Dedifferentiated amniotic fluid mesenchymal stem cell (primary cell): ENCODE data around the gene PGAP1.

Source experiments
- DNase-seq: peaks from one replicate; pipeline ENCODE4 v3.0.0-alpha.2; 2016; ENCODE audit errors: extremely low spot score

PGAP1 gene

GRCh38 chr2:196891136-196891535 lies 35.4 kb downstream of the PGAP1 start:
- DNase-seq, result no peak

DNA sequence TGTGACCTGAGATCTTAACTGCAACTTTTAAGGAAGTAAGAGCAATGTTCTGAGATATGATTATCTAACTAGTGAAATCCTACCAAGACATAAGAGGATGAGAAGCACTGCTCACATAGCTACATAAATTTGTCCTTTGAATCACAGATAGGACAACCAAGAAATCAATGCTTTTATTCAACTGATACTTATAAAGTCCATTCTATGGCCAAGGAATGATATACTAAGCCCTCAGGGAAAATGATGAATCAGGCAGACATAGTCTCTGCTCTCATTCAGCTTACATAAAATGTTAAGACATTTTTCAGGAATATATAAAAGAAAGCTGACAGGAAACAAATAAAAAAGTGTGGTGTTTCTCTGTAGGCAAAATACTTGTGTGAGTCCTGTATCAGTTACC lies 39.1 kb downstream of the PGAP1 start:
- no peak for DNase-seq

DNA sequence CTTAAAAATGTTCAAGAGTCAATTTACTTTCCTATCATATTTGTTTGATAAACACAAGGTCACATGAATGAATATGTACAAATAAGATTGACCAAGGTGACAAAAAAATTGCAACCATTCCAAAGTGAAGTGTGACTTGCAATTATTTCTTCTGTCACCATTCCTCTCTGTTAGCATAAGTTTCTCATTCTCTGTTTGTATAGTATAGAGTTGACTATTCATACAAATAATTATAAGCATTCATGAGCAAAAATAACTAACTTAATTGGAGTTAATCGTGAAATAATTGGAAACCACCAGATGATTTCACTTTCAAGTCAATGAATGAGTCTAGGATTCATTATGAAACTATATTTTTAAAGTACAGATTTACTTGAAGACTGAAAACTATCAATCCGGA lies 42.1 kb downstream of the PGAP1 start:
- no peak for DNase-seq

- DNase-seq, result no peak
These were observed 50.1 kb downstream of the PGAP1 start for GRCh38 chr2:196876364-196876763.

DNA sequence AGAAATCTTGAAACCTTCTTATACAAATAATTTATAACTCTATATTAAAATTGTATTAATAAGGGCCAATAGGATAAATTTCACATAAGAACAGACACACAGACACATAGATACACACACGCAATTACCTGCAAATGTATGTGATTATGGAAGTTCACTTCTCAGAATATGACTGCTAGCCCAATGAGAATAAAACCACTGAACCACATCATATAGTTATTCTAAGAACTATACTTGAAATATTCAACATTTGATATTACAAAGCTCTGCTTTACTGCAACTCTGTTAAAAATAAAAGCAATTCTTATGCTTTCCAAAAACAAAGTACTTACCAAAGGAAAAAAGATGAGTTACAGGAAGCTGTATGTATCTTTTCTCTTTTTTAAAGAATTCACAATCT lies 51.1 kb downstream of the PGAP1 start:
- DNase-seq, result no peak

DNA sequence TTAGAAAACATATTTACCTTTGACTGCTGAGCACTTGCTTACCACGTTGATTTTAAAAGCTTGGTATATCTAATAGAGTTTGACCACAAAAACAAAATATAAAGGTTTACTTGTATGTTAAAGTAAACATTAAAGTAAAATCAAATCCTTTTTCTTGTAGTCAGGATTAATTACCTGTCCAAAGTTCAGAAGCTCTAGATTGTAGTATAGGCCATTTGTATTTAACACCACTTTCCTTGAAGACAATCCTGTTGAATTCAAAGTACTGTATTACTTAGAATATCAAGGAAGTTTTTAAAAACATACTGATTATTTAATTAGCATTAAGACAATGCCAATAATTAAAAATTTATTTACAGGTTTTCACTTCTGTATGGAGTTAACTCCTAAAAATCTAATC lies 53.0 kb downstream of the PGAP1 start:
- no peak for DNase-seq

- no peak for DNase-seq
These were observed 71.9 kb downstream of the PGAP1 start for GRCh38 chr2:196854629-196855028.

DNA sequence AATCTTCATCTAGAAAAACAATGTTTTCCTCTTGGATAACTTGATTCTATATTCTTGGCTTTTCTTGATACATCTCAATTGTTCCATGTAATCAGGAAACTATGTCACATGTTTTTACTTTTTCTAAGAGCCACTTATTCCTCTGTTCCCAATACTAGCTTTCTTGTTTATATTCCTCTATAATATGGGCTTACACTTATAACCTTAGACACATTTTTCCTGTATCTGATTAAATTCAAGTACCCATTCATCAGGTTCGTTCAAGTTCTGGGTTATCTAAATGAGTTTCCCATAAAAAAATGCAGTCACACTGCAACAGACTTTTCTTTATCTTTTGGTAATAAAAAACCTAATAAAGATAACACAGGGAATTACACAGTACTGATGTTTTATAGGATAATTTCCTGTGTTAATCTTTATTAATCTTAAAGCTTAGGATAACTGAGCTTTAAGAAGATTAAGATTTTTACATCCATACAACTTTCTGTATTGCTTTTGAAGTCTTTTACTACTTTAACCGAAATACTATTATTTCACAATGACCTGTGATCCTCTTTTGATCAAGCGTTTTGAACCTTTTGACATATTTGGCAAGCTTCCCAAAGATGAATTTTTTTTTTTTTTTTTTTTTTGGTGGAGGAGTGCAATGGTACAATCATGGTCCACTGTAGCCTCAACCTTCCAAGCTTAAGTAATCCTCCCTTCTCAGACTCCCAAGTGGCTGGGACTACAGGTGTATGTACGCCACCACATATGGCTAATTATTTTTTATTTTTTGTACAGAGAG lies 73.0 kb downstream of the PGAP1 start:
- DNase-seq, result no peak

DNA sequence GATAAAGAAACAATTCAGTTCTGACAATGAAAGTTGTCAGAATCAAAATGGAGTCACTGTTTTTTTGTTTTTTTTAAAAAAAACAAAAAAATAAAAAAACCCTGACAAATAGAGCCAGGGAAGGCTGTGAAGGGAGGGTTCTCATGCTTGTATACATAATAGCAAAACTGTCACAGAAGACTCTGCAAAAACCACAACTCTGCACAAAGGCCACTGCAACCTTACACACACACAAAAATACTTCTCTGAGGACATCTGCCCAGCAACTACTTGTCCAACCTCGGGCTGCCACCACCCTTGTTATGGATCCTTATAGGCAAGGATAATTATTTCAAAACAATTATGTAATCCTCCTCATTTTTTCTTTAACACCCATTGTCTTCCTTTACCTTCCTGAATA lies 75.4 kb downstream of the PGAP1 start:
- no peak for DNase-seq

GRCh38 chr2:196849895-196850294 lies 76.6 kb downstream of the PGAP1 start:
- DNase-seq, result no peak

- no peak for DNase-seq
These were observed 80.2 kb downstream of the PGAP1 start for GRCh38 chr2:196846295-196846694.

GRCh38 chr2:196845371-196845770 lies 81.1 kb downstream of the PGAP1 start:
- DNase-seq, result no peak

DNA sequence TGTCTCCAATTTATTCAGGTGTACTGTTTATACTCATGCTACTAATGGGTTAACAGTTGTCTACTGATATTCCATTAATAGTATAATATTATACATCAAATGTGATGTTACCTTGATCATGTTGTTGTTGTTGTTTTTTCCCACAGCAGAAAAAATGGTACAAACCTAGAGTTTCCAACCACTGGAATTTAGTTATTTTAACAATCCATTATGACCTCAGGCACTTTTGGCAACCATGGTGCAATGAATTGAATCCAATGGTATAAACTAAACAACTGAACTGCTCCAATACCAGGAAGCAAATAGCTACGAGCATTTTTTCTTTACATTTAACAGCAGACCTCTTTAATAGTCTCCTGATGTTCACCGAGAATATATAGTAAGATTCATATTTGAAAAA lies 86.3 kb downstream of the PGAP1 start:
- no peak for DNase-seq

- DNase-seq, result no peak
These were observed 86.9 kb downstream of the PGAP1 start for GRCh38 chr2:196839574-196839973.

DNA sequence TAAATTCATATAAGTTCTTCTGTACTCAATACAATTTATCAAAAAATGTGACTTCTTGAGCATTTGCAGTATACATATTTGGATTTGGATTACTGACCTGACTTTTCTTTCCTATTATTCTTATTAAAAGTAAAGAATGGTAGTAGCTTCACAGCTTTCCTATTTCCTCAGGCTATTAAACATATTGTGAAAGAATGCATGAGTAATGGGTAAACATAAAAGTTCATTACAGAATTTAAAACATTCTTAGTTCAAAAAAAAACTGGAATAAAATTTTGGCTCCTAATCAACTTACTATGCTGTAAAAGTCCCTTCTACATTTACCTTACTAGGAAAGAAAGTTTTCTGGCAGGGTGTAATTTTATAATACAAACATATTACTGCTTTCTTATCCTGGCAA lies 90.1 kb downstream of the PGAP1 start:
- peak; percentile 62 for DNase-seq

DNA sequence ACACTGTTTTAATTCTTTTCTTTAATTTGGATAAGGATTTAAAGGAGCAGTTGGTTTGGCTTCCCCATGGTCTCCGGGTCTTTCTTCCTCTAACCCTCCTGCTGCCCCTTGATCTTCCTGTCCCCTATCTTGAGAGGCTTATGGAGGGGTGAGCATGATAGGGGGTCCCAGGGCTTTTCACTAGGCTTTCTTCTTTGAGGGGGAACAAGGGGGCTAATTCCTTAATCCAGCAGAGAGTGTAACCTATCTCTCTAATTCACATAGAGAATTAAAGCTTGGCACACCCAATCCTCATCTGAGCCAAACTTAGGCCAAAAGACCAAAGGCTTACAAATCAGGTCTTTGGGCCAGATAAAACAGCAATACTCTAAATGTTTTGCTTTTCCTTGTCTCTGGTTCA lies 95.8 kb downstream of the PGAP1 start:
- no peak for DNase-seq

DNA sequence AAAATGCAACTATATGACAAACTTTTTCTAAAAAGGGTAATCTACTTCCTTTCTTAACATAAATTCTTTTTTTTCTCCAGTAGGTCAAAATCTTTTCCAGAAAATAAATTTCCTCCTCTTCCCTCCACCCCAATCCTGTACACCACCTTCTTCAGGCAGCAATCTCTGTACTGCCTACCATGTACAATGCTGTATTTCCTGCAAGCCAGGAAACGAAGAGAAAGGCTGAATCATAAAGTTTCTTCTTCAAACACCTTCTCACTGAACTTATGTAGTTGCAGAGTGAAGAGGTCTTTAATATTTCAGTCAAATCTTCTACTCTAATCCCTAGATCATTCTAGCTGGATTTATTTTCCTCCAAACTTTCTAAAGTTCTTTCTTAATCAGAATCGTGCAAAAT lies 99.2 kb downstream of the PGAP1 start:
- no peak for DNase-seq

DNA sequence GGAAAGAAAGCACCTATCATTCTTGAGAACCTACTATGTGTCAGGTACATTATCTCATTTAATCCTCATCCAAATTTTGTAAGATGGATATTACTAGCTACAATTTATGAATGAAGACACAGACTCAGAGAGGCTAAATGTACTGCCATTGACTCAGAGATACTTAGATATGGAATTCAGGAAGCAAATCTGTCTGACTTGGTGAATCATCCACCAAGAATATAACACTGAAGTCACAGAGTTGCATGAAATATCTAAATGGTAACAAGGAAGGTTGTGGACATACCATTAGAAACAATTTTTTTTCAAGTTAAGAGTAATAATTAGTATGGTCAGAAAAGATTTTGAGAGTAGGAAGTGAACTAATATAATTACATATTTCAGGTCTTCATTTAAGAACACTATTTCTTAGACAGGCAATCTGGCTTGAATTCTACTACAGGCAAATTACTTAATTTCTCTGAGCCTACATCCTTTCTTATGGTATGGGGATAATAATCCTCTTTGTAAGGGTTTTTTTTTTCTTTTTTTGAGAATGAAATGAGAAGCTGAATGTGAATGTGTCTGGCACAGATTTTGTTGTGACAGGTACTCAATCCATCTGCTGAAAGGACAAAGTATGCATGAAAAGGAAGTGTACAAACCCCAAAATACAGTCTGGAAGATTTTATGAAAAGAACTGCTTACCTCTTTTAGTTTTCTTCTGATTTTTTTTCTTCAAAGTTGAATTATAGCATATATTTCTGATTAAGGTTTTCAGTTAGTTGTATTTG lies 102.6 kb downstream of the PGAP1 start:
- peak; percentile 64 for DNase-seq

- no peak for DNase-seq
These were observed 105.3 kb downstream of the PGAP1 start for GRCh38 chr2:196821195-196821594.

- DNase-seq, result no peak
These were observed 117.2 kb downstream of the PGAP1 start, which contains the start of gene C2orf66 for GRCh38 chr2:196809260-196809659. Gene C2orf66 (minus strand): TSS chr2:196809355. CDS start chr2:196809336, 19 bp downstream.

DNA sequence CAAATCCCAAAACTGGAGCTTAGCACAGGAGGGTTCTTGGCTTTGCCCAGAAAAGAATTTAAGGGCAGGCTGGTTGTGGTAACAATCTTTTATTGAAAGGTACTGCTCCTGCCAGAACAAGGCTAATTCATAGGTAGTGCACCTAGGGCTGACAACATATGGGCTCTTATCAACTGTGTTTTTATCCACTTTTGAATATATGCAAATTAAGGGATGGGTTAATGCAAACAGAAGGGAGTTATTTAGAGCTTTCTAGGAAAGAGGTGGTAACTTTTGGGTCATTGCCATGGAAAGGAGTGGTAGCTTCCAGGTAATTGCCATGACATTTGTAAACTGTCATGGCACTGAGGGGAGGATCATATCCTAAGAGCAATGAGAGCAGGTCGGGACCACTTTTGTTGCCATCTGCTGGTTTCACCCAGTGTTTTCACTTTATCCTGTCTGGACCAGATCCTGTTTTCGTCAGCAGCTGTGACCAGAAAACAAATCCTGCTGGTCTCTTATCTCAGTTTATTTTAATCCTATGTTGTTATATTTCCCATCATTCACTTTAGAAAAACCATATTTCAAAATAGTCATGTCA lies 118.3 kb downstream of the PGAP1 start:
- DNase-seq, result no peak

- no peak for DNase-seq
These were observed 122.1 kb downstream of the PGAP1 start for GRCh38 chr2:196804381-196804780.

- DNase-seq, result no peak
These were observed 124.1 kb downstream of the PGAP1 start for GRCh38 chr2:196802401-196802800.
